ENCODE measurements around the gene RPL37A.

Gene RPL37A

GRCh38 chr2:216477283-216478035 lies 21.2 kb upstream of the RPL37A start:
- TF ChIP-seq CTCF (IDR thresholded peaks at IDR 0.05; ENCODE audit: low read depth, low read length, missing control alignments): no peak
- no peak for DNase-seq (ENCODE audit: extremely low read depth, low read depth)

GRCh38 chr2:216478151-216478550 lies 20.5 kb upstream of the RPL37A start:
- no peak for TF ChIP-seq CTCF (IDR thresholded peaks at IDR 0.05; ENCODE audit: low read depth, low read length, missing control alignments)

More at GRCh38 chr2:216477283-216478035, 21.2 kb upstream of the RPL37A start:
- H3K4me3 ChIP-seq (replicated peaks; ENCODE audit: low read depth, low read length): no peak overlapping the region

GRCh38 chr2:216478791-216479190 lies 19.9 kb upstream of the RPL37A start:
- no peak overlapping the region for H3K4me3 ChIP-seq (replicated peaks; ENCODE audit: low read depth, low read length)
- TF ChIP-seq CTCF (IDR thresholded peaks at IDR 0.05; ENCODE audit: low read depth, low read length, missing control alignments): no peak
- no peak for DNase-seq (ENCODE audit: extremely low read depth, low read depth)

More at GRCh38 chr2:216478151-216478550, 20.5 kb upstream of the RPL37A start:
- H3K4me3 ChIP-seq (replicated peaks; ENCODE audit: low read depth, low read length): no peak overlapping the region
- DNase-seq (ENCODE audit: extremely low read depth, low read depth): no peak

- H3K4me3 ChIP-seq (replicated peaks; ENCODE audit: low read depth, low read length): no peak overlapping the region
- DNase-seq (ENCODE audit: extremely low read depth, low read depth): no peak
- no peak for TF ChIP-seq CTCF (IDR thresholded peaks at IDR 0.05; ENCODE audit: low read depth, low read length, missing control alignments)
Measured at GRCh38 chr2:216480221-216480620, 18.4 kb upstream of the RPL37A start.

GRCh38 chr2:216482640-216483039 lies 16.0 kb upstream of the RPL37A start:
- H3K4me3 ChIP-seq (replicated peaks; ENCODE audit: low read depth, low read length): no peak overlapping the region
- no peak for DNase-seq (ENCODE audit: extremely low read depth, low read depth)
- TF ChIP-seq CTCF (IDR thresholded peaks at IDR 0.05; ENCODE audit: low read depth, low read length, missing control alignments): no peak

GRCh38 chr2:216485237-216485636 lies 13.4 kb upstream of the RPL37A start:
- no peak overlapping the region for H3K4me3 ChIP-seq (replicated peaks; ENCODE audit: low read depth, low read length)
- no peak for DNase-seq (ENCODE audit: extremely low read depth, low read depth)
- no peak for TF ChIP-seq CTCF (IDR thresholded peaks at IDR 0.05; ENCODE audit: low read depth, low read length, missing control alignments)

GRCh38 chr2:216485745-216486144 lies 12.9 kb upstream of the RPL37A start:
- TF ChIP-seq CTCF (IDR thresholded peaks at IDR 0.05; ENCODE audit: low read depth, low read length, missing control alignments): no peak
- DNase-seq (ENCODE audit: extremely low read depth, low read depth): no peak
- H3K4me3 ChIP-seq (replicated peaks; ENCODE audit: low read depth, low read length): no peak overlapping the region
